IMR-90 (cell line): ENCODE measurements around the gene FNDC3B. TPM values are rescaled to one million over a fixed set of nuclear protein-coding genes. Genes with fewer than 3 reads are reported as not detected.

Source experiments
- ATAC-seq: fragments of 200-7000 bp; cut with Tn5 transposase; 2 replicates; pipeline ENCODE4 v1.9.1; 2020; ENCODE audit warnings: low read depth, mild to moderate bottlenecking, moderate library complexity
- BruUV-seq: library from RNA; stranded (reverse); fragments of 400-500 nt; replicated peaks from 2 replicates; lab custom pipeline; 2021; lab: Mats Ljungman, UMichigan
- CTCF ChIA-PET: fragments of 300-600 bp; formaldehyde crosslinking; extraction: SDS; loops from one replicate; lab custom pipeline; 2021; ENCODE audit warnings: antibody characterized with exemption; lab: Yijun Ruan, JAX
- POLR2A ChIA-PET: fragments of 300-600 bp; sonication (Branson Sonifier 250); formaldehyde crosslinking; loops from one replicate; lab custom pipeline; 2022; ENCODE audit warnings: antibody characterized with exemption; ENCODE audit not compliant: unreplicated experiment; lab: Charles Lee
- DNase-seq: peaks from one replicate; pipeline ENCODE4 v3.0.0; 2013
- H2AFZ ChIP-seq: replicated peaks from 2 replicates; pipeline ENCODE3; 2013; ENCODE audit warnings: low read length, mild to moderate bottlenecking; ENCODE audit not compliant: poor library complexity
- H2AK5ac ChIP-seq: 2 replicates; pipeline ENCODE4 v1.6.1; 2013; ENCODE audit warnings: low read depth, low read length, inconsistent platforms
- H2AK9ac ChIP-seq: replicated peaks from 2 replicates; pipeline ENCODE3; 2013; ENCODE audit warnings: mild to moderate bottlenecking, low read depth, low read length, moderate library complexity; ENCODE audit not compliant: poor library complexity
- H2BK120ac ChIP-seq: 2 replicates; pipeline ENCODE4 v1.6.1; 2013; ENCODE audit warnings: low read depth, low read length, inconsistent platforms
- H2BK15ac ChIP-seq: 3 replicates; pipeline ENCODE4 v1.6.1; 2013; ENCODE audit warnings: low read depth, low read length, inconsistent platforms
- H2BK20ac ChIP-seq: 2 replicates; pipeline ENCODE4 v1.6.1; 2013; ENCODE audit warnings: low read depth, mild to moderate bottlenecking, inconsistent platforms, low read length, moderate library complexity
- H2BK5ac ChIP-seq: 2 replicates; pipeline ENCODE4 v1.6.1; 2013; ENCODE audit warnings: mild to moderate bottlenecking, low read depth, low read length, inconsistent platforms; ENCODE audit not compliant: poor library complexity, severe bottlenecking
- H3K14ac ChIP-seq: replicated peaks from 2 replicates; pipeline ENCODE4 v1.6.1; 2013; ENCODE audit warnings: low read depth, low read length, inconsistent platforms
- H3K18ac ChIP-seq: 2 replicates; pipeline ENCODE4 v1.6.1; 2013; ENCODE audit warnings: low read depth, low read length, control low read depth
- H3K23ac ChIP-seq: 2 replicates; pipeline ENCODE4 v1.6.1; 2013; ENCODE audit warnings: low read depth, low read length, inconsistent platforms
- H3K27ac ChIP-seq: 2 replicates; pipeline ENCODE4 v1.5.1; 2013; ENCODE audit warnings: mild to moderate bottlenecking, control low read depth, low read length; ENCODE audit not compliant: insufficient read depth
- H3K27me3 ChIP-seq: 2 replicates; pipeline ENCODE4 v1.6.1; 2013; ENCODE audit warnings: low read length; ENCODE audit not compliant: control insufficient read depth, insufficient read depth
- H3K36me3 ChIP-seq: 2 replicates; pipeline ENCODE4 v1.6.1; 2013; ENCODE audit warnings: low read length, mixed read lengths; ENCODE audit not compliant: control insufficient read depth, insufficient read depth
- H3K4ac ChIP-seq: 2 replicates; pipeline ENCODE4 v1.6.1; 2013; ENCODE audit warnings: low read depth, low read length, inconsistent platforms
- H3K4me1 ChIP-seq: 2 replicates; pipeline ENCODE4 v1.6.1; 2013; ENCODE audit warnings: low read length, mixed read lengths; ENCODE audit not compliant: control insufficient read depth, insufficient read depth
- H3K4me2 ChIP-seq: 2 replicates; pipeline ENCODE4 v1.6.1; 2013; ENCODE audit warnings: low read depth, mild to moderate bottlenecking, control low read depth, low read length, moderate library complexity
- H3K4me3 ChIP-seq: 2 replicates; pipeline ENCODE4 v1.5.1; 2013; ENCODE audit warnings: low read depth, mild to moderate bottlenecking, control low read depth, low read length, moderate library complexity; ENCODE audit not compliant: insufficient read depth
- H3K56ac ChIP-seq: 2 replicates; pipeline ENCODE4 v1.6.1; 2013; ENCODE audit warnings: low read length, inconsistent platforms; ENCODE audit not compliant: insufficient read depth; ENCODE audit errors: extremely low read depth
- H3K79me1 ChIP-seq, 2 experiments: 2 replicates each; pipeline ENCODE4 v1.6.1; 2013; ENCODE audit warnings: low read length in 2 of 2, inconsistent platforms in 1 of 2, low read depth in 1 of 2
- H3K9ac ChIP-seq: 2 replicates; pipeline ENCODE4 v1.6.1; 2013; ENCODE audit warnings: low read depth, low read length, control low read depth
- H3K9me1 ChIP-seq: 2 replicates; pipeline ENCODE4 v1.6.1; 2013; ENCODE audit warnings: low read length, inconsistent platforms; ENCODE audit not compliant: insufficient read depth
- H3K9me3 ChIP-seq: 2 replicates; pipeline ENCODE4 v1.6.1; 2013; ENCODE audit warnings: low read length; ENCODE audit not compliant: control insufficient read depth, insufficient read depth
- H4K20me1 ChIP-seq: 2 replicates; pipeline ENCODE4 v1.6.1; 2013; ENCODE audit warnings: low read length, inconsistent platforms; ENCODE audit not compliant: insufficient read depth
- H4K5ac ChIP-seq: 2 replicates; pipeline ENCODE4 v1.6.1; 2013; ENCODE audit warnings: mild to moderate bottlenecking, low read depth, low read length, control low read depth
- H4K8ac ChIP-seq, 2 experiments: 2 replicates each; pipeline ENCODE4 v1.6.1; 2013; ENCODE audit warnings: low read depth in 2 of 2, low read length in 2 of 2, control low read depth in 1 of 2, inconsistent platforms in 1 of 2
- H4K91ac ChIP-seq: 2 replicates; pipeline ENCODE4 v1.6.1; 2013; ENCODE audit warnings: low read depth, low read length, inconsistent platforms; ENCODE audit not compliant: insufficient read depth
- CEBPB ChIP-seq: IDR thresholded peaks from 2 replicates; pipeline ENCODE4 v1.6.1; 2012; ENCODE audit warnings: low read depth, low read length, improper control_type of control experiment
- NFE2L2 ChIP-seq: fragments of 150-350 bp; IDR thresholded peaks from 2 replicates; pipeline ENCODE4 v1.6.1; 2016; ENCODE audit warnings: low read depth, mild to moderate bottlenecking, low read length
- WGBS, 2 experiments: methylation state at CpG; one replicate each; pipeline versions ENCODE4 v1.1.5 to v1.1.7; 2013; ENCODE audit warnings: missing lambda C conversion rate in 2 of 2; ENCODE audit not compliant: insufficient read length in 1 of 2; ENCODE audit errors: extremely low coverage in 2 of 2; 5-methylcytosine and 5-hydroxymethylcytosine counted together
- dilution Hi-C: fragments of 300-500 bp; cut with HindIII; formaldehyde crosslinking; loops from one replicate; pipeline ENCODE4 v1.14.3; 2018; ENCODE audit warnings: low sequenced_read_pairs; ENCODE audit not compliant: unreplicated experiment
- in situ Hi-C: fragments of 300-500 bp; cut with MboI; formaldehyde crosslinking; loops from 3 replicates; pipeline ENCODE4 v1.14.3; 2019; ENCODE audit warnings: low sequenced_read_pairs, inconsistent platforms, mixed read lengths
- intact Hi-C: fragments of 100-400 bp; cut with micrococcal nuclease; formaldehyde crosslinking; loops from 2 replicates; pipeline ENCODE4 v1.10.0; 2022
- polyA plus RNA-seq, 3 experiments: library from polyadenylated mRNA; depleted of rRNA; stranded (reverse); fragments of >200 nt; gene quantifications; 2 replicates each; pipeline ENCODE4 v1.2.3, GENCODE V29; 2012; ENCODE audit warnings: low replicate concordance in 1 of 3
- total RNA-seq: library from RNA; depleted of rRNA; stranded (reverse); fragments of >200 nt; gene quantifications from 2 replicates; pipeline ENCODE4 v1.2.3, GENCODE V29; 2012

FNDC3B gene
- total and polyA plus RNA-seq, 2 of the 4 experiments (the other 2 are of a cell fraction) = 23.9 to 150 TPM

DNA sequence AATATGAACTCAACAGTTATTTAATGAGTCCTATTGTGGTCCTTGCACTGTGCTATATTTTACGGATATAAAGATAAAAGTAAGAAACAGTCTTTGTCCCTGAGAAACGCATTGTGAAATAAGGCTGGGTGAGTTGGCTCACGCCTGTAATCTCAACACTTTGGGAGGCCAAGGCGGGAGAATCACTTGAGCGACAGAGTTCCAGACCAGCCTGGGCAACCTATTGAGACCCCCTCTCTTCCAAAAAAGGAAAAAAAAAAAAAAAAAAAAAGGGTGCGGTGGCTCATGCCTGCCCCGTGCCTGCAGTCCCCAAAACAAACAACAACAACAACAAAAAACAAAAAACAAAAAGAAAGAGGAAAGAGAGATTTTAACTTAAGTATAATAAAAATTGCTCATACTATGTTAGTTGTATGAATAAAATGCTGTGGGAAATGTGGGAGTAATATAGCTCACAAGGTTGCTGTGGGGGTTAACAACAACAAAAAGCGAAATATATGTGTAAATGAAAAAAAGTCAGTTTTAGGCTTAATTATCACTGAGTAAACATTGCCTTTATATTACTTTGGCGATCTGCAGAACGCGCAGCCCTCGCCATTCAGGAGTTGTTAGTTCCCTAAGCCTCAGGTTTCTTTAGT lies 461 bp upstream of the FNDC3B start:
- in situ Hi-C loops (no loop called here), dilution Hi-C loops (no loop called here), intact Hi-C loops (loop anchor here (1.0 to 2.0 kb wide), 3 partner anchors 64 to 393 kb away; no protein-coding TSS in a partner anchor)
- Histone ChIP-seq H3K14ac (peak overlapping the region; percentile 93), H2AK9ac (peak overlapping the region; percentile 98), H2BK20ac (peak overlapping the region; percentile 73; the same call in 1 of the 2 replicates), H2AFZ (peak overlapping the region; percentile 90), H3K4ac (peak overlapping the region; percentile 88), H2BK5ac (peak overlapping the region; percentile 64), H2AK5ac (peak overlapping the region; percentile 56; the same call in 1 of the 2 replicates), H2BK120ac (peak overlapping the region; percentile 81), H2BK15ac (peak overlapping the region; percentile 95; the same call in 2 of the 3 replicates), H3K27me3 (no peaks in the 10 kb centered on the region), H3K4me1 (no peaks in the 10 kb centered on the region; the same call in 1 of the 2 replicates), H3K23ac (peak overlapping the region; percentile 68; the same call in 1 of the 2 replicates), H3K4me3 (peak overlapping the region; percentile 63), H3K27ac (peak overlapping the region; percentile 72), H4K91ac (peak overlapping the region; percentile 53), H3K9ac (peak overlapping the region; percentile 80), H3K9me1 (peaks cover 3% of the 10 kb centered on the region; the same call in 1 of the 2 replicates), H4K5ac (peak overlapping the region; percentile 51; the same call in 1 of the 2 replicates), H3K4me2 (peak overlapping the region; percentile 77), H3K36me3 (0 out of 2 replicates have a peak, but pooled peaks cover 2% of the 10 kb centered on the region), H3K18ac (peak overlapping the region; percentile 46), H3K56ac (peak overlapping the region; percentile 76), H3K9me3 (no peaks in the 10 kb centered on the region), H3K79me1 (peaks cover 0 to 8% of the 10 kb centered on the region in 2 experiments; a peak in 2 of 4 replicates), H4K20me1 (peaks cover 19% of the 10 kb centered on the region), H4K8ac (peak overlapping the region; percentile 70 to 71)
- no peak for TF ChIP-seq NFE2L2
- TF ChIP-seq CEBPB = peak; percentile 80
- ATAC-seq = no peak
- BruUV-seq = no TSS peak
- ChIA-PET CTCF (interaction anchor here (0.6 to 1.2 kb wide), 2 partner anchors 139 to 392 kb away, joined by 3 to 4 read pairs; no protein-coding TSS in a partner anchor), POLR2A (interaction anchor here (0.6 to 1.4 kb wide), 5 partner anchors 36 to 260 kb away, joined by 3 to 11 read pairs (median 3); partner anchors contain the start of gene PLD1)
- DNase-seq = peak; percentile 49
- WGBS, 2 experiments = 0% methylated on average over 4 of the region's 12 CpGs; no CpG with 5 or more reads in 1 of the 2 experiments
